GM23338 (cell line): ENCODE data around the gene SIGMAR1. TPM values are rescaled to one million over a fixed set of nuclear protein-coding genes. Genes with fewer than 3 reads are reported as not detected.

Source experiments
- ATAC-seq: fragments of 200-7000 bp; cut with Tn5 transposase; 3 replicates; pipeline ENCODE4 v1.9.1; 2020
- DNase-seq: peaks from one replicate; pipeline ENCODE4 v3.0.0-alpha.2; 2015; ENCODE audit warnings: low spot score
- H2AFZ ChIP-seq: fragments of 200-600 bp; sonication (generic); 2 replicates; pipeline ENCODE4 v1.8.0; 2016; ENCODE audit warnings: antibody characterized with exemption, mild to moderate bottlenecking, moderate library complexity
- H3F3A ChIP-seq: fragments of 200-600 bp; sonication (generic); replicated peaks from 2 replicates; pipeline ENCODE4 v1.8.0; 2017; ENCODE audit warnings: antibody characterized with exemption, mixed run types, low read depth
- H3K27ac ChIP-seq: fragments of 200-600 bp; sonication (generic); 2 replicates; pipeline ENCODE4 v1.6.1; 2016; ENCODE audit warnings: low read depth
- H3K27me3 ChIP-seq: fragments of 200-600 bp; sonication (generic); 2 replicates; pipeline ENCODE4 v1.8.0; 2016; ENCODE audit warnings: mild to moderate bottlenecking, mixed run types, moderate library complexity; ENCODE audit not compliant: insufficient read depth
- H3K36me3 ChIP-seq: fragments of 200-600 bp; sonication (generic); 2 replicates; pipeline ENCODE4 v1.8.0; 2016; ENCODE audit warnings: mild to moderate bottlenecking; ENCODE audit not compliant: insufficient read depth
- H3K4me1 ChIP-seq: fragments of 200-600 bp; sonication (generic); 2 replicates; pipeline ENCODE4 v1.8.0; 2016; ENCODE audit warnings: mild to moderate bottlenecking, moderate library complexity; ENCODE audit not compliant: insufficient read depth
- H3K4me2 ChIP-seq: fragments of 200-600 bp; sonication (generic); 2 replicates; pipeline ENCODE4 v1.7.1; 2017; ENCODE audit warnings: mixed run types
- H3K4me3 ChIP-seq: fragments of 200-600 bp; sonication (generic); 2 replicates; pipeline ENCODE4 v1.6.1; 2016; ENCODE audit warnings: mixed run types
- H3K79me2 ChIP-seq: fragments of 200-600 bp; sonication (generic); replicated peaks from 2 replicates; pipeline ENCODE4 v1.8.0; 2017; ENCODE audit warnings: mild to moderate bottlenecking; ENCODE audit not compliant: insufficient read depth
- H3K9me2 ChIP-seq: fragments of 200-600 bp; sonication (generic); 2 replicates; pipeline ENCODE4 v1.8.0; 2017; ENCODE audit not compliant: insufficient read depth
- H4K20me1 ChIP-seq: fragments of 200-600 bp; sonication (generic); replicated peaks from 2 replicates; pipeline ENCODE4 v1.8.0; 2017; ENCODE audit warnings: mild to moderate bottlenecking; ENCODE audit not compliant: insufficient read depth
- H3K27ac Mint-ChIP-seq: 2 replicates; pipeline ENCODE4 v1.8.0; 2020; ENCODE audit warnings: inconsistent platforms, mild to moderate bottlenecking, moderate library complexity, mixed read lengths
- H3K27me3 Mint-ChIP-seq: 3 replicates; pipeline ENCODE4 v1.8.0; 2022; ENCODE audit warnings: low read depth, mild to moderate bottlenecking, moderate library complexity, mixed read lengths, inconsistent platforms; ENCODE audit not compliant: insufficient read depth, poor library complexity
- H3K36me3 Mint-ChIP-seq: 3 replicates; pipeline ENCODE4 v1.8.0; 2021; ENCODE audit warnings: low read depth, mild to moderate bottlenecking, inconsistent platforms, moderate library complexity, mixed read lengths
- H3K4me1 Mint-ChIP-seq: 3 replicates; pipeline ENCODE4 v1.8.0; 2020; ENCODE audit warnings: mild to moderate bottlenecking, inconsistent platforms, mixed read lengths
- H3K4me3 Mint-ChIP-seq: 3 replicates; pipeline ENCODE4 v1.8.0; 2021; ENCODE audit warnings: moderate library complexity, mild to moderate bottlenecking, inconsistent platforms, mixed read lengths
- H3K9me3 Mint-ChIP-seq: 3 replicates; pipeline ENCODE4 v1.8.0; 2020; ENCODE audit warnings: moderate library complexity, mild to moderate bottlenecking, inconsistent platforms, mixed read lengths
- CREB1 ChIP-seq: fragments of 250-450 bp; sonication (Bioruptor Pico); IDR thresholded peaks from 2 replicates; pipeline ENCODE4 v1.5.0; 2020; ENCODE audit warnings: low read depth, mild to moderate bottlenecking, moderate library complexity
- ETS1 ChIP-seq: IDR thresholded peaks from 2 replicates; pipeline ENCODE4 v1.6.1; 2016; ENCODE audit warnings: antibody characterized with exemption
- EZH2 ChIP-seq: fragments of 200-600 bp; sonication (generic); IDR thresholded peaks from one replicate; pipeline ENCODE4 v1.8.0; 2017; ENCODE audit warnings: antibody characterized with exemption, mild to moderate bottlenecking, low read depth; ENCODE audit not compliant: unreplicated experiment
- EZH2phosphoT487 ChIP-seq: fragments of 200-600 bp; sonication (generic); IDR thresholded peaks from one replicate; pipeline ENCODE4 v1.8.1; 2018; ENCODE audit warnings: antibody characterized with exemption; ENCODE audit not compliant: unreplicated experiment
- JUNB ChIP-seq: IDR thresholded peaks from one replicate; pipeline ENCODE4 v1.6.1; 2016; ENCODE audit warnings: antibody characterized with exemption; ENCODE audit not compliant: unreplicated experiment
- NANOG ChIP-seq: IDR thresholded peaks from 2 replicates; pipeline ENCODE4 v1.6.1; 2016; ENCODE audit warnings: antibody characterized with exemption, borderline replicate concordance
- POLR2AphosphoS5 ChIP-seq: IDR thresholded peaks from 2 replicates; pipeline ENCODE4 v1.6.1; 2016; ENCODE audit warnings: antibody characterized with exemption, low read depth
- REST ChIP-seq: IDR thresholded peaks from one replicate; pipeline ENCODE4 v1.6.1; 2018; ENCODE audit warnings: antibody characterized with exemption; ENCODE audit not compliant: unreplicated experiment
- STAT1 ChIP-seq: IDR thresholded peaks from one replicate; pipeline ENCODE4 v1.6.1; 2016; ENCODE audit warnings: antibody characterized with exemption; ENCODE audit not compliant: unreplicated experiment
- ZNF114 ChIP-seq: fragments of 250-450 bp; sonication (Bioruptor Pico); IDR thresholded peaks from 2 replicates; pipeline ENCODE4 v1.5.0; 2020; ENCODE audit warnings: mild to moderate bottlenecking, moderate library complexity
- ZNF331 ChIP-seq: fragments of 250-450 bp; sonication (Bioruptor Pico); IDR thresholded peaks from 2 replicates; pipeline ENCODE4 v1.5.0; 2020; ENCODE audit warnings: low read depth, mild to moderate bottlenecking, moderate library complexity
- polyA plus RNA-seq: library from polyadenylated mRNA; unstranded; fragments of >200 nt; fragmentation: Nextera tagmentation; extraction: Ambion mirVana; gene quantifications from 2 replicates; pipeline ENCODE4 v1.2.1, GENCODE V29; 2016
- total RNA-seq: library from RNA; depleted of rRNA; stranded (reverse); fragments of >200 nt; shearing (Covaris generic); gene quantifications from 2 replicates; pipeline ENCODE4 v1.2.3, GENCODE V29; 2014
- TF ChIP-seq, protein P1 (sequence below), 2 experiments: fragments of 200-600 bp in 1 of 2; sonication (generic) in 1 of 2; conservative IDR thresholded peaks; 2 replicates each; pipeline versions ENCODE4 v1.5.1 to v1.6.1; 2016 to 2017; ENCODE audit warnings: antibody characterized with exemption in 2 of 2, low read depth in 2 of 2, mild to moderate bottlenecking in 2 of 2, moderate library complexity in 1 of 2

Gene SIGMAR1
- total and polyA plus RNA-seq, 2 experiments from 2014 or later: 82.3 to 167 TPM

DNA sequence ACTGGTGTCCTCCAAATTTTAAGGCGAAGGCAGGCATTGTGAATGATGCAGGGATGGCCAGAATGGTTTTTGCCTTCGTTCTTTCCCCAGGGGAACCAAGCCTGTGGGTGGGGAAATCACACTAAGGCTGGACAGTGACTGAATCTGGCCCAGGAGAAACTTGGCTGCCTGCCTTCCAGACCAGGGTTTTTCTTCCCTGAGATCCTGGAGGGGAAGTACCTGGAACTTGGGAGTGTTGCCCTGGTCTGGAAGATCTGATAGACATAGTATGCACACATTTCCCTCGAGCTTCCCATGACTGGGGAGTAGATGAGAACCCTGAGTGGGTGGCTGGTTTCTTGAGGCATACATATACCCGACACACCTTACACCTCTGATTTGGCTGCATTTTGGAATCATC is 13.7 kb upstream of the SIGMAR1 start:
- Mint-ChIP-seq H3K27ac (peak overlapping the region; percentile 91; the same call in 1 of the 2 replicates), H3K4me3 (peak overlapping the region; percentile 80), H3K27me3 (peaks cover 19% of the 10 kb centered on the region), H3K4me1 (peaks cover 46% of the 10 kb centered on the region), H3K9me3 (no peaks in the 10 kb centered on the region; the same call in 2 of the 3 replicates), H3K36me3 (peaks cover 26% of the 10 kb centered on the region)
- Histone ChIP-seq H3K36me3 (peaks cover 3% of the 10 kb centered on the region; the same call in 1 of the 2 replicates), H2AFZ (0 out of 2 replicates have a peak overlapping the region, but pooled peaks have one; percentile 56), H3K4me1 (peaks cover 25% of the 10 kb centered on the region), H3F3A (peaks cover 12% of the 10 kb centered on the region; the same call in 1 of the 2 replicates), H3K27ac (no peak overlapping the region), H3K4me2 (peak overlapping the region; percentile 81), H3K4me3 (peak overlapping the region; percentile 53), H3K79me2 (peaks cover 6% of the 10 kb centered on the region), H3K27me3 (no peaks in the 10 kb centered on the region), H3K9me2 (no peaks in the 10 kb centered on the region), H4K20me1 (no peaks in the 10 kb centered on the region; the same call in none of the 2 replicates)
- DNase-seq (no peak), ATAC-seq (no peak)
- TF ChIP-seq, protein P1, sequence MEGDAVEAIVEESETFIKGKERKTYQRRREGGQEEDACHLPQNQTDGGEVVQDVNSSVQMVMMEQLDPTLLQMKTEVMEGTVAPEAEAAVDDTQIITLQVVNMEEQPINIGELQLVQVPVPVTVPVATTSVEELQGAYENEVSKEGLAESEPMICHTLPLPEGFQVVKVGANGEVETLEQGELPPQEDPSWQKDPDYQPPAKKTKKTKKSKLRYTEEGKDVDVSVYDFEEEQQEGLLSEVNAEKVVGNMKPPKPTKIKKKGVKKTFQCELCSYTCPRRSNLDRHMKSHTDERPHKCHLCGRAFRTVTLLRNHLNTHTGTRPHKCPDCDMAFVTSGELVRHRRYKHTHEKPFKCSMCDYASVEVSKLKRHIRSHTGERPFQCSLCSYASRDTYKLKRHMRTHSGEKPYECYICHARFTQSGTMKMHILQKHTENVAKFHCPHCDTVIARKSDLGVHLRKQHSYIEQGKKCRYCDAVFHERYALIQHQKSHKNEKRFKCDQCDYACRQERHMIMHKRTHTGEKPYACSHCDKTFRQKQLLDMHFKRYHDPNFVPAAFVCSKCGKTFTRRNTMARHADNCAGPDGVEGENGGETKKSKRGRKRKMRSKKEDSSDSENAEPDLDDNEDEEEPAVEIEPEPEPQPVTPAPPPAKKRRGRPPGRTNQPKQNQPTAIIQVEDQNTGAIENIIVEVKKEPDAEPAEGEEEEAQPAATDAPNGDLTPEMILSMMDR (conservative IDR thresholded peaks at IDR 0.05; ENCODE audit: low read depth in 2 of 2): no peak
- TF ChIP-seq JUNB (no peak), ZNF331 (CRISPR knock-in tag) (no peak), NANOG (no peak), ZNF114 (CRISPR knock-in tag) (no peak), ETS1 (no peak), EZH2 (no peak), STAT1 (no peak), POLR2AphosphoS5 (no peak), CREB1 (CRISPR knock-in tag) (no peak), EZH2phosphoT487 (no peak)

GRCh38 chr9:34650816-34651215 is 13.2 kb upstream of the SIGMAR1 start:
- Histone ChIP-seq H3K4me1 (peaks cover 30% of the 10 kb centered on the region), H3K9me2 (no peaks in the 10 kb centered on the region), H3K27ac (no peak overlapping the region)
- no peak for TF ChIP-seq EZH2
- no peak for TF ChIP-seq NANOG
- TF ChIP-seq ZNF114 (CRISPR knock-in tag): no peak
- TF ChIP-seq STAT1: no peak
- no peak for TF ChIP-seq JUNB
- no peak for TF ChIP-seq CREB1 (CRISPR knock-in tag)
- TF ChIP-seq, protein P1 (conservative IDR thresholded peaks at IDR 0.05; ENCODE audit: low read depth in 2 of 2): no peak
- no peak for TF ChIP-seq ZNF331 (CRISPR knock-in tag)
- TF ChIP-seq POLR2AphosphoS5: no peak
- no peak for TF ChIP-seq REST

More at GRCh38 chr9:34650816-34651215, 13.2 kb upstream of the SIGMAR1 start:
- no peaks in the 10 kb centered on the region; the same call in 2 of the 3 replicates for H3K9me3 Mint-ChIP-seq
- no peak overlapping the region for H3K27ac Mint-ChIP-seq
- H3K79me2 ChIP-seq: peaks cover 6% of the 10 kb centered on the region
- no peak overlapping the region for H3K4me2 ChIP-seq
- no peak overlapping the region for H2AFZ ChIP-seq
- peaks cover 12% of the 10 kb centered on the region; the same call in 1 of the 2 replicates for H3F3A ChIP-seq
- peaks cover 19% of the 10 kb centered on the region for H3K27me3 Mint-ChIP-seq
- H4K20me1 ChIP-seq: no peaks in the 10 kb centered on the region; the same call in none of the 2 replicates
- no peaks in the 10 kb centered on the region for H3K27me3 ChIP-seq
- no peak overlapping the region for H3K4me3 ChIP-seq
- H3K36me3 Mint-ChIP-seq: peaks cover 26% of the 10 kb centered on the region
- peaks cover 51% of the 10 kb centered on the region for H3K4me1 Mint-ChIP-seq
- ATAC-seq: no peak
- no peak for DNase-seq
- peak overlapping the region; percentile 80 for H3K4me3 Mint-ChIP-seq
- H3K36me3 ChIP-seq: peaks cover 3% of the 10 kb centered on the region; the same call in 1 of the 2 replicates
